GM21528 (cell line): ENCODE results near the gene SSBP3.

Source experiments
- ATAC-seq: cut with Tn5 transposase; IDR thresholded peaks from one replicate; pipeline ENCODE4 v1.9.1; 2021; ENCODE audit warnings: mild to moderate bottlenecking, moderate library complexity; ENCODE audit not compliant: unreplicated experiment, low FRiP score

The SSBP3 gene

DNA sequence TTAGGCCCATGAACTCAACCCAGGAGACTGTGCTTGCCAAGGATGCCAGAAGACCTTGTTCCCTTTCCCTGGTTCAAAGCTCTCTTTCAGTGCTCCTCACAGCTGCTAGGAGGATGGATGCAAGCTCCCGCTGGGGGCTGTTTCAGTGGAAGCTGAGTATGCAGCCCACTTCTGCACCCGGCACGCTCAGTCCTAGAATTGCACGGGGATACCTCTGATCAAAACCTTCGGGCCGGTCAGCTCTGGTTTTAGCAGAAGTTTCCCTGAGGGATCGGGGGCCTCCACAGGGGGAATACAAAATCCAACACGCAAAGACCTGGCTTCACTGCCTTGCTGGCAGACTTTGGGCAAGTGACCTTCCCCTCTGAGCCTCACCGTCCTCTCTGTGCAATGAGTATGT is 4.2 kb upstream of the SSBP3 start:
- ATAC-seq: no peak

DNA sequence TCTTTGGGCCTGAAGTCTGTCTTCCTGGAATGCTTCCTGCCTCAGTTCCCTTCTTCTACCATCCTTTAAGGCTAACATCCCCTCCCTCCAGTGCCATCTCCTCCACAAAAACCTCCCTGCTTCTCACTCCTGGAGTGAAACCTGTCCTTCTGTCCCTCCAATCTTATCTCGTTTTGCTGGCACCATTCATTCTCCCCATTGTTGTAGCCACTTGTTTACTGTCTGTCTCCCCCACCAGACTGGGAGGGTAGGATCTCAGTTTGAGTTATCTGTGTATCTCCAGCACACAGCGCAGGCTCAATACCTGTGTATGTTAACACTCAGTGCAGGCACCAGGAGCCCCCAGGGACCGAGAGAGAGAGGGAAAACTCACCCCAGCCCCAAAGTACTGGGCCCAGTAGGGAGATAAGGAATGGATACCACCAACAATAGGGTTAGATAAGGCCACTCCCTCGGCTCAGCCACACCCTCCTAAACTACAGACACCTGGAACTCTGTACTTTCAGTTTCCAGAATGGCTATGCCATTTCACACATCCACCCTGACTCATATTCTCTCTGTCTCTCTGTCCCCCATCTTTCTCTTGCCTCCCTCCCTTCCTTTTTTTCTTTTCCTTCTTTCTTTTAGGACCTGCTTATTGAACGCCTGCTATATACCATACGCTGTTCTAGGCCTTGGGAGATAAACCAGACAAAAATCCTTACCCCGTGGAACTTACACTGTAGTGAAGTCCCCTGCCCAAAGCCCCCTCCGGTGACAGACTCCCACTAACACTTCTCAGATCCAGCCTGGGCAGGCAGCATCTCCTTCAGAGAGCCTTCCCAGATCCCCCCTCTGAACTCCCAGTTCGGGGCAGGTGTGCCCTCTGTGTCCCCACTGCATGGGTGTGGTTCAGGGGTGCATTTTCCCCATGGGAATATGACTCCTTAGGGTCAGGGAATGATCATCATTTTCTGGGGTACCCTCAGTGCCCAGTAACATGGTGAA is 3.3 kb upstream of the SSBP3 start:
- ATAC-seq: no peak

DNA sequence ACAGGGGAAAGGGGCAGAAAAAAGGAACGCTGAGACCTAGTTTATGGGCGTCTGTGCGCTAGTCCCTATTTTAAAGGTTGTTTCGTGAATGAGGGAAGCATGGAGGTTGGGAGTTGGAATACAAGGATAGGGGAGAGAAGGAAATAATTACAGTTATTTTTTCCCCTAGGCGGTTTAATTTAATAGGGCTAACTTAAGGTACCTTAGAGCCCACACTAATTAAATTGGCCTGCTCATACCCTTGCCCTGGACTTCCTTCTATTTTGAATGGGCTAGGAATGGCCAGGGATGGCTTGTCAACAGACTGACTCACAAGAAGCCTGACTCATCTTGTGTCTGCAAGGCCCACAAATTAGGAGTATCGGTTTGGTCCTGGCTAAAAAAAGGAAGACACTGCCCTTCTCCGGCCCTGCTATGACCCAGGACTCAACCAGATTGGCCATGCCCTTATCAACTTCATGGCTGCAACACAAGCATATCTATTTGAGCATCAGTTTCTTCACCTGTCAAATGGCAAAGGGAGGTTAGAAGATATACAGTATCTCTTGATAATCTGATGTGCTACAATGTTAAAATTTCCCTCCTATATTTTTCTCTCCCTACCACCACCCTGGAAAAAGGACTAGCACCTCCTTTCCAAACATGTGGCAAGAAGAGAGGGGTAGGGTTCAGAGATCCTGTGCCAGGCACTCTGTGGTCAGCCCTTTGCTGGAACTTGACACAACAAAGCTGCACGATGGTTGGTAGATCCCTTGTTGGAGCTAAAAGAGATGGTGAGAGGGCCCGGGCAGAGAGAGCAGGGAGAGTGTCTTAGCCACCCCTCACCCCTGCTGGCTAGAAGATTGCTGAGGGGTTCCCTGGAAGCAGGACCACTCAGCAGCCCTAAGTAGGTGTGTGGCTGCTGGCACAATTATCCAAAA is 2.2 kb upstream of the SSBP3 start:
- no peak for ATAC-seq

DNA sequence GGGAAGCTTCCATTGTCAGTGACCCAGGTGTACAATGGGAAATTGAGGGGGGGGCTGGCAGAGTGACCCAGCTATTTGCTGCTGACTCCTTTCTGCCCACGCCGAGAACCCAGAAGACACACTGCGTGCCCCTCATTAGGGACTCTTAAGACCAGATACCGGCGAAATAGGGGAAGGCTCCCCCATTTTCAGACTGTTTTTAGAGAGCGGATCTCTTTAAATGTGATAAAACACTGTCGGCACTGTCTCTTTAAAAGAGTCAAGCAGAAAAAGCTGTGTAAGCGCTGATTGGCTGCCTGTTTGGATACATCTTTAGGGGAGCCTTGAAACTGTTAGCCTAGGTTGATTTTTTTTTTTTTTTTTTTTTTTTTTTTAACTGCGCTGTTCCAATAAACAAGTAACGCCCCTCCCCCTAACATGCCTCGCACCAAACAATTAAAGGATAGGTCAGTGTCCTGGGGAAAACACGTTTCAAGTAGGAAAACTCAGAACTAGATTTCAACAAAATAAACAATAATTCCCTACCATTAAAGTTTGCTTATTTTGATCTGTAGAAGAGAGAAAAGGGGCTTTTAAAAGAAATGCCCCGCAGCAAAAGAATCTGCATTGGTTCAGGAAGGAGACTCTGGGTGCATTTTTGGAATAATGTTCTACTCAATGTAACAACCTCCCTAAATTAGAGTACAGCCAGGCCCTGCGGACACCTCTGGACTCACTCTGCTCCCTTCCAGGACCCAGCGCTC is 1.4 kb upstream of the SSBP3 start:
- ATAC-seq: no peak

GRCh38 chr1:54407154-54407403 is 885 bp upstream of the SSBP3 start:
- ATAC-seq: no peak

- ATAC-seq: no peak
These were observed 298 bp downstream of the SSBP3 start for GRCh38 chr1:54405898-54406293.

DNA sequence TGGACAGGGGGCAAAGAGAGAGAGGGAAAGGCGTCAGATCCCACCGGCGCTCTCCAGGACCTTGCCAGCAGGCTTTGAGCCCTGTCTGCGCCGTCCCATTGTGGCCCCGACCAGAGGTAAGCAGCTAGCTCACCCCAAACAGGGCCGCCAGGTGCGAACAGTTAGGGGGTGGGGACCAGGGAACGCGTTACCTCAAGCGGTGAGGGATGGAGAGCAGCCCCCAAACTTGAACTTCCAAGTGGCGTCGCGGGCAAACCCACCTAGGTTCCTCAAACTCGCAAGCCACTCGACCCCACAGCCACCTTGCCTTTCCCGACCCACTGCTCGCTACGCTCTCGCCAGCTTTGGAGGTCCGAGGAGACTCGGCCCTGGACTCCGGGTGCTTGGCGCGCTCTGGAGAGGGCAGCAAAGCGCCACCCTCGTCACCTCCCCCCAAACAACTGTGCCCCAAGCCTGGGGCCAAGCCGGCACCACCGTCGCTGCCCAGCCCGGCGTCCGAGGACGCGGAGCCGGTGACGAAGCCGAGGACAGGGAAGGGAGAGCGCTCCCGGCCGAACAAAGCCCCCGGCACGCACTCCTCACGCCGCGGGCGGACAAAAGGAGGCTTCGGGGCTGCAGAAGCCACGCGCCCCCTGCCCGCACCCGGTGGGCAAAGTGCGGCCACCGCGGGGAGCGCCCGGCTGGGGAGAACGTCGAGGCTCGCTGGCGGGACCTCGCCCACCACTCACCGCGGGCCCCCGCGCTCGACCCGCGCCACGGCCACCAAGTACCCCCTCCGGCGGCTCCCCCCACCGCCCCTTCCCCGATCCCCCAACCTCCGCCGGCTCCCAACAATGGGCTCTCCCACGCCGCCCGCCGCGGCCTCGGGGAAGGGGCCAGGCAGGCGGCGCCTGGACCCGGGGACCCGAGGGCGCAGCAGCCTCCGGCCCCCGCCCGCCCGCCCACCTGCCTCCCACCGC is 976 bp downstream of the SSBP3 start:
- ATAC-seq: no peak

DNA sequence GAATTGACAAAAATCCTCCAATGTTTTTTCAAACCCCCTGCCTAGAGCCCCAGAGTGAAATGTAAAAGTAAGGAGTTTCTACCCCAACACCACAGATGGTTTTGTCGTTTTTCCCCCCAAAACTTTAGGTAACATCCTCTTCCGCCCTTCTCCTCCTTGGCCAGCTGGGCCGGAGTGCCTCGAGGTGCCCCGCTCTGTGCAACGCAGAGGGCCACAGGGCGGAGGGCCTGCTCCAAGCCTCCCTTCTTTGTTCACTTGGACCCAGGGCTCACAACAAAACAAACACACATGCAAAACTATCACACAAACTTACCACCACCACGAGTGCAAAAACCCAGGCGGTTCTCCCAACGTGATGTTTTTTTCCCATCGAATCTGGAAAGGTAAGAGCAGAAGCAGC is 1.9 kb downstream of the SSBP3 start:
- no peak for ATAC-seq

DNA sequence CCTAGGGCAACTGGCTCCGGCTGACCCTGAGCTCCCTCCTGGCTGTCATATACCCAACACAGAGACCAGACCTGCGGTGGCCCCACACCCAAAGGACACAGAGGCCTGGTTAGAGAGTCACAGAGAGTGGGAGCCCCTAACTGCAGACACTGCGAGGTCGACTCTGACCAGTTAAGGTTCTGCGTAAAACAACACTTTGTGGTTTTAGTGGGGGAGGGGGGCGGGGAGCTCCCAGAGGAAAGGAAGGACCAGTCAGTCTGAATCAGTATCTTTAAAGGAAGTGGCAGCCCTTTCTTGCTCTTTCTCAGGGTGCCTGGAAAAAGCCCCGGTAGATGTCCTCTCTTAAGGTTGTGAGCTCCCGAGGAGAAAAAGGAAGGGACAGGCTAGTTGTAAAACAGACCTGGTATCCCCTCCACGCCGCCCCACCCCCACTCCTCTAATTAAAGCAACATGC is 2.4 kb downstream of the SSBP3 start:
- no peak for ATAC-seq

DNA sequence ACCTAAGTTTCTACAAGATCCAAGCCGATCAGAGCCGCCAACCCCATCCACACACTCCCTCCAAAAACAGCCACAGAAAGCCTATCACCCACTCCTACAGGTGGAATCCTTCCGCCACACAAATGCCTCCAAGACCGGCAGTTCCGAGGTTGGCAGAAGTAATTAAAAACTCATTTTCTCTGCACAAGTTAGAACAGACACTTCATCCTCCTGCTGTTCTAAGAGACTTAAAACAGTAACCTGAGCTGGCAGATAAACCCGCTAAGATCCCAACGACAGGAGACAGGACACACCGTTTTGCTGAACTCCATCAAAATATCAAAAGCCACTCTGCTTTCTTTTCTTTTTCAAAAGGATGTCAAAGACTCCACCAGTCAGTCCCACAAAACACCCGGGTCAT is 2.8 kb downstream of the SSBP3 start:
- ATAC-seq: no peak

GRCh38 chr1:54402896-54403295 is 3.3 kb downstream of the SSBP3 start:
- ATAC-seq: no peak

GRCh38 chr1:54401799-54402198 is 4.4 kb downstream of the SSBP3 start:
- ATAC-seq: no peak

DNA sequence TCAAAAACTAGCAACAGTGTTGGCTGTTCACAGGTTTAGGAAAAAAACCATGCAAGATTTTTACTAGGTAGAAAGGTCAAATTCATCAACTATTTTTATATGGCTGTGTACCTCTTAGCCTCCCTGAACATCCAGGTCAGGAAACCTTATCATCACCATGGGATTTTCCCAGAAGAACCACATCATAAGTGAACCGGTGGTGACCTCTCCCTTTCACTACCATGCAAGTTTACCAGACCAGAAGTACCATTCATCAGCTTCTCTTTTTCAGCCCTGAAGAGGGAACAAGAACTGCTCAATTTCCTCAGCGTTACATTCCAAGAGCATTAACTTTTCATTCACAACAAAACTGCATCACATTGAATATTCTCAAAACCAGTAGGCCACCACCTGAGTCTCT is 5.9 kb downstream of the SSBP3 start:
- ATAC-seq: no peak

GRCh38 chr1:54399765-54400164 is 6.4 kb downstream of the SSBP3 start:
- ATAC-seq: no peak

DNA sequence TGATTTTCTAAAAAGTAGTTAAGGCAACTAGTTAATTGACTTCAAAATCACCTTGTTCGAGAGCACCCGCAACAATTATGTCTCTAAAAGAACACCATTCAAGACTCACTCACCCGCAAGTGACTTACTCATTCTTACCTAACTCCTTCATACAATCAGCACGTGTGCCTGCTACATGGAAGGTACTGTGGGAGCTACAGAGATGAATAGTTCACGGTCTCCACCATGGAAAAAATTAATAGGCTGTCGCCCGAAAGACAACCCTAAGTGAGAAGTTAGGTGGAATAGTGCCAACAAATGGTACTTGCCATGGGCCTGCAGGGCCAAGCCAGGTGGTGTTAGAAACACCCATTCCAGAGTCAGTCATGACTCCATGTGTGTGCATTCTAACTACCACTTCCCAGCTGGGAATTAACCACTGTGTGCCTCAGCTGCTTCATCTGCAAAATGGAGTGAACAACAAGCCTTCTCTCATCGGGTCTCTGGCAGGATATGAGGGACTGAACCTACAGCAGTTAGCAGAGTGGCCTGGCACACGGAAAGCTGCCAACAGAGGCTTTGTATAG is 7.1 kb downstream of the SSBP3 start:
- no peak for ATAC-seq

DNA sequence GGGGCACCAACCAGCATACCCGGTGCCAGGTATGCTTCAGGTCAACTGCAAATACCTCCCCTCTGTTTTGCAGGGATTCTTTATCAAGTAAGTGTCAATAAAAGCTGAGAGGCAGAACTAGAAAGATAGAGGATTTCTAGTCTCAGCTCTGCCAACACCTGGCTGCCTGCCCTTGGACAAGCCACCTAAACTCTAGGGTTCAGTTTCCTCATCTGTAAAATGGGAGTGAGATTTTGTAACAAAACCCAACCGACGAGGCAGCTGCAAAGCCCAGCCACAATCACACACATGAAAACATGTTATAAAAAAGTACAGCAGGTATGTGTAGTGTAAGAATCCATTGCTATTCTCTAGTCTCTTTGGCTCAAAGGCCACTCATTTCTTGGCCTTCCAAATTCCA is 8.2 kb downstream of the SSBP3 start:
- no peak for ATAC-seq

- ATAC-seq: no peak
These were observed 9.1 kb downstream of the SSBP3 start for GRCh38 chr1:54397090-54397591.

GRCh38 chr1:54396261-54396933 is 9.8 kb downstream of the SSBP3 start:
- no peak for ATAC-seq
